MM.1S (cell line): ENCODE data around the gene UBE2QL1.

Experiments
- EZH2 ChIP-seq: fragments of 300-600 bp; sonication (generic); optimal IDR thresholded peaks from 2 replicates; pipeline ENCODE3; 2017; ENCODE audit warnings: low read depth, mild to moderate bottlenecking, antibody characterized with exemption, low read length, mixed read lengths
- TF ChIP-seq, protein P1 (sequence below): fragments of 300-600 bp; sonication (generic); IDR thresholded peaks from 2 replicates; pipeline ENCODE4 v1.5.1; 2016; ENCODE audit warnings: antibody characterized with exemption, low read length, mixed read lengths

DNA sequence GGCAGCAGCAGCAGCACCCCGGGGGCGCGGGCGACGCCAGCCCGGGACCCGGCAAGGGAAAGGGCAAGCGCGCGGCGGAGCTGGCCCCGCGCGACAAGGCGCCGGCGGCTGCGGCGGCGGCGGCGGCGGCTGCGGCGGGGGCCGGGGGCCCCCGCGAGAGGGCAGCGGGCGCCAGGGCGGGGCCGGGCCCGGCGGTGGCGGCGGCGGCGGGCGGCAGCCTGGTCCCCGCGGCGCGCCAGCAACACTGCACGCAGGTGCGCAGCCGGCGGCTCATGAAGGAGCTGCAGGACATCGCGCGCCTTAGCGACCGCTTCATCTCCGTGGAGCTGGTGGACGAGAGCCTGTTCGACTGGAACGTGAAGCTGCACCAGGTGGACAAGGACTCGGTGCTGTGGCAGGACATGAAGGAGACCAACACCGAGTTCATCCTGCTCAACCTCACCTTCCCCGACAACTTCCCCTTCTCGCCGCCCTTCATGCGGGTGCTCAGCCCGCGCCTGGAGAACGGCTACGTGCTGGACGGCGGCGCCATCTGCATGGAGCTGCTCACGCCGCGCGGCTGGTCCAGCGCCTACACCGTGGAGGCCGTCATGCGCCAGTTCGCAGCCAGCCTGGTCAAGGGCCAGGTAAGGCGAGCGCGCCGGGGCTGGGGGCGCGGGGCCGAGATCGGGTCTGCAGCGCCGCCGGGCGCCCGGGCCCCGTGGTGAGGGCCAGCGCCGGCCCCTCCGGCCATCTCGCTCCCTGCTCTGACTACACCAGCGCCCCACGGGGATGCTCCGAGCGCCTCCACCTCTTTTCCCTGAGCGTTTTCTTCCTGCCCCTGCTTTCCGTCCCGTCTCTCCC lies at the start of gene UBE2QL1:
- TF ChIP-seq, protein P1, sequence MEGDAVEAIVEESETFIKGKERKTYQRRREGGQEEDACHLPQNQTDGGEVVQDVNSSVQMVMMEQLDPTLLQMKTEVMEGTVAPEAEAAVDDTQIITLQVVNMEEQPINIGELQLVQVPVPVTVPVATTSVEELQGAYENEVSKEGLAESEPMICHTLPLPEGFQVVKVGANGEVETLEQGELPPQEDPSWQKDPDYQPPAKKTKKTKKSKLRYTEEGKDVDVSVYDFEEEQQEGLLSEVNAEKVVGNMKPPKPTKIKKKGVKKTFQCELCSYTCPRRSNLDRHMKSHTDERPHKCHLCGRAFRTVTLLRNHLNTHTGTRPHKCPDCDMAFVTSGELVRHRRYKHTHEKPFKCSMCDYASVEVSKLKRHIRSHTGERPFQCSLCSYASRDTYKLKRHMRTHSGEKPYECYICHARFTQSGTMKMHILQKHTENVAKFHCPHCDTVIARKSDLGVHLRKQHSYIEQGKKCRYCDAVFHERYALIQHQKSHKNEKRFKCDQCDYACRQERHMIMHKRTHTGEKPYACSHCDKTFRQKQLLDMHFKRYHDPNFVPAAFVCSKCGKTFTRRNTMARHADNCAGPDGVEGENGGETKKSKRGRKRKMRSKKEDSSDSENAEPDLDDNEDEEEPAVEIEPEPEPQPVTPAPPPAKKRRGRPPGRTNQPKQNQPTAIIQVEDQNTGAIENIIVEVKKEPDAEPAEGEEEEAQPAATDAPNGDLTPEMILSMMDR, result no peak
- TF ChIP-seq EZH2, result no peak
